ENCODE results near the gene CDH4.

The CDH4 gene

GRCh38 chr20:61895016-61895415 lies 643.0 kb downstream of the CDH4 start:
- no peak for DNase-seq

- DNase-seq: no peak
Measured at GRCh38 chr20:61895686-61896057, 643.6 kb downstream of the CDH4 start.

- peak; percentile 2 for DNase-seq
Measured at GRCh38 chr20:61896058-61896961, 644.2 kb downstream of the CDH4 start.

GRCh38 chr20:61897401-61898295 lies 645.6 kb downstream of the CDH4 start:
- no peak for DNase-seq

- DNase-seq: no peak
Measured at GRCh38 chr20:61898405-61898804, 646.3 kb downstream of the CDH4 start.

GRCh38 chr20:61900011-61900944 lies 648.2 kb downstream of the CDH4 start:
- DNase-seq: no peak

- no peak for DNase-seq
Measured at GRCh38 chr20:61900945-61901293, 648.9 kb downstream of the CDH4 start.

- DNase-seq: no peak
Measured at GRCh38 chr20:61901392-61902220, 649.5 kb downstream of the CDH4 start.

GRCh38 chr20:61902221-61902869 lies 650.3 kb downstream of the CDH4 start:
- DNase-seq: no peak

GRCh38 chr20:61903575-61904340 lies 651.7 kb downstream of the CDH4 start:
- no peak for DNase-seq

GRCh38 chr20:61904456-61904855 lies 652.4 kb downstream of the CDH4 start:
- no peak for DNase-seq

GRCh38 chr20:61905781-61906523 lies 653.9 kb downstream of the CDH4 start:
- DNase-seq: no peak

- DNase-seq: no peak
Measured at GRCh38 chr20:61907081-61907891, 655.2 kb downstream of the CDH4 start.

- no peak for DNase-seq
Measured at GRCh38 chr20:61908057-61909026, 656.3 kb downstream of the CDH4 start.

- no peak for DNase-seq
Measured at GRCh38 chr20:61909028-61909427, 657.0 kb downstream of the CDH4 start.

GRCh38 chr20:61909821-61910220 lies 657.8 kb downstream of the CDH4 start:
- no peak for DNase-seq

GRCh38 chr20:61911824-61912223 lies 659.8 kb downstream of the CDH4 start:
- DNase-seq: no peak

All from CD4-positive, alpha-beta T cell treated with Interleukin-17A for 1 hour (primary cell).